ENCODE measurements around the gene PPP1R1A.

PPP1R1A gene

GRCh38 chr12:54603173-54603814, 14.8 kb upstream of the PPP1R1A start:
- DNase-seq: no peak

- no peak for DNase-seq
Measured at GRCh38 chr12:54602661-54603060, 14.2 kb upstream of the PPP1R1A start.

- no peak for DNase-seq
Measured at GRCh38 chr12:54601841-54602240, 13.4 kb upstream of the PPP1R1A start.

- DNase-seq: no peak
Measured at GRCh38 chr12:54598970-54599369, 10.5 kb upstream of the PPP1R1A start.

- no peak for DNase-seq
Measured at GRCh38 chr12:54596526-54596946, 8.1 kb upstream of the PPP1R1A start.

- no peak for DNase-seq
Measured at GRCh38 chr12:54595471-54595870, 7.0 kb upstream of the PPP1R1A start.

GRCh38 chr12:54593725-54594124, 5.3 kb upstream of the PPP1R1A start:
- no peak for DNase-seq

GRCh38 chr12:54593135-54593534, 4.7 kb upstream of the PPP1R1A start:
- DNase-seq: no peak

- DNase-seq: no peak
Measured at GRCh38 chr12:54592316-54592715, 3.9 kb upstream of the PPP1R1A start.

GRCh38 chr12:54590978-54591591, 2.6 kb upstream of the PPP1R1A start:
- no peak for DNase-seq

- no peak for DNase-seq
Measured at GRCh38 chr12:54589964-54590363, 1.5 kb upstream of the PPP1R1A start.

GRCh38 chr12:54588890-54589267, 420 bp upstream of the PPP1R1A start:
- no peak for DNase-seq

GRCh38 chr12:54587315-54587873, 1.1 kb downstream of the PPP1R1A start:
- DNase-seq: no peak

GRCh38 chr12:54586620-54587019, 1.8 kb downstream of the PPP1R1A start:
- no peak for DNase-seq

- DNase-seq: no peak
Measured at GRCh38 chr12:54585243-54585642, 3.2 kb downstream of the PPP1R1A start.

- DNase-seq: no peak
Measured at GRCh38 chr12:54584128-54584527, 4.3 kb downstream of the PPP1R1A start.

GRCh38 chr12:54583726-54584125, 4.7 kb downstream of the PPP1R1A start:
- DNase-seq: no peak

- DNase-seq: no peak
Measured at GRCh38 chr12:54581412-54581811, 7.0 kb downstream of the PPP1R1A start.

- no peak for DNase-seq
Measured at GRCh38 chr12:54579696-54580333, 8.6 kb downstream of the PPP1R1A start.

- no peak for DNase-seq
Measured at GRCh38 chr12:54579258-54579657, 9.2 kb downstream of the PPP1R1A start.

GRCh38 chr12:54578778-54579177, 9.7 kb downstream of the PPP1R1A start:
- no peak for DNase-seq

GRCh38 chr12:54572881-54573280, 15.6 kb downstream of the PPP1R1A start:
- no peak for DNase-seq

GRCh38 chr12:54571193-54572188, 17.0 kb downstream of the PPP1R1A start:
- no peak for DNase-seq

Data from activated gamma-delta T cell (primary cell).